HEK293 (cell line): ENCODE data around the gene ANGPTL4.
"Not testable (repeated sequence)": the region's sequence is repeated elsewhere in the genome, so short reads cannot be mapped to it uniquely, and the experiment has no call there.

ENCODE experiments used
- CTCF ChIA-PET: fragments of 350-600 bp; formaldehyde crosslinking; extraction: SDS; loops from one replicate; lab custom pipeline; 2021; ENCODE audit warnings: antibody characterized with exemption; lab: Yijun Ruan, JAX
- POLR2A ChIA-PET: fragments of 300-600 bp; formaldehyde crosslinking; extraction: SDS; loops from one replicate; lab custom pipeline; 2020; ENCODE audit warnings: antibody characterized with exemption, inconsistent platforms; lab: Yijun Ruan, JAX
- H3K27ac ChIP-seq: fragments of 200-500 bp; sonication (Bioruptor generic); 2 replicates; pipeline ENCODE4 v1.5.1; 2014; ENCODE audit warnings: low read depth, low read length, control low read depth, inconsistent platforms; ENCODE audit errors: extremely low read depth
- H3K36me3 ChIP-seq, 2 experiments: fragments of 200-500 bp in 1 of 2; sonication (Bioruptor generic) in 1 of 2; 1 replicate in 1 of 2; 2 replicates in 1 of 2; pipeline ENCODE4 v1.5.1; 2014 to 2017; ENCODE audit warnings: inconsistent platforms in 2 of 2, low read length in 2 of 2; ENCODE audit not compliant: control insufficient read depth in 2 of 2, insufficient read depth in 1 of 2
- H3K4me1 ChIP-seq: fragments of 200-500 bp; sonication (Bioruptor generic); 2 replicates; pipeline ENCODE4 v1.5.1; 2014; ENCODE audit warnings: mild to moderate bottlenecking, low read length, inconsistent platforms; ENCODE audit not compliant: control insufficient read depth, insufficient read depth
- H3K4me3 ChIP-seq: 2 replicates; pipeline ENCODE4 v1.5.1; 2011; ENCODE audit warnings: low read depth, mild to moderate bottlenecking, control low read depth, low read length, moderate library complexity
- H3K9me3 ChIP-seq: fragments of 200-500 bp; sonication (Bioruptor generic); 2 replicates; pipeline ENCODE4 v1.5.1; 2014; ENCODE audit warnings: low read depth, low read length, inconsistent platforms; ENCODE audit not compliant: control insufficient read depth, insufficient read depth
- ATF2 ChIP-seq: fragments of 450-650 bp; formaldehyde crosslinking; IDR thresholded peaks from 2 replicates; pipeline ENCODE4 v1.5.1; 2016; ENCODE audit warnings: missing biosample characterization, missing genetic modification characterization, low read depth
- KLF10 ChIP-seq: fragments of 450-650 bp; IDR thresholded peaks from 2 replicates; pipeline ENCODE4 v1.5.1; 2018; ENCODE audit warnings: missing biosample characterization, mild to moderate bottlenecking, missing genetic modification characterization
- KLF9 ChIP-seq: fragments of 450-650 bp; formaldehyde crosslinking; IDR thresholded peaks from 2 replicates; pipeline ENCODE4 v1.5.1; 2016; ENCODE audit warnings: missing biosample characterization, missing genetic modification characterization, low read depth
- OSR2 ChIP-seq: fragments of 450-650 bp; formaldehyde crosslinking; IDR thresholded peaks from 2 replicates; pipeline ENCODE4 v1.5.1; 2016; ENCODE audit warnings: missing biosample characterization, missing genetic modification characterization
- PRDM10 ChIP-seq: fragments of 450-650 bp; formaldehyde crosslinking; IDR thresholded peaks from 2 replicates; pipeline ENCODE4 v1.5.1; 2016; ENCODE audit warnings: missing biosample characterization, missing genetic modification characterization
- ZBTB17 ChIP-seq: fragments of 450-650 bp; formaldehyde crosslinking; IDR thresholded peaks from 2 replicates; pipeline ENCODE4 v1.5.1; 2016; ENCODE audit warnings: missing biosample characterization, missing genetic modification characterization
- ZNF148 ChIP-seq: fragments of 450-650 bp; formaldehyde crosslinking; IDR thresholded peaks from 2 replicates; pipeline ENCODE4 v1.5.0; 2017; ENCODE audit warnings: missing biosample characterization, missing genetic modification characterization, borderline replicate concordance
- ZNF2 ChIP-seq: fragments of 450-650 bp; formaldehyde crosslinking; IDR thresholded peaks from 2 replicates; pipeline ENCODE4 v1.5.1; 2016; ENCODE audit warnings: missing biosample characterization, missing genetic modification characterization
- ZNF221 ChIP-seq: fragments of 450-650 bp; formaldehyde crosslinking; IDR thresholded peaks from 2 replicates; pipeline ENCODE4 v1.5.1; 2017; ENCODE audit warnings: missing biosample characterization, missing genetic modification characterization, borderline replicate concordance
- ZNF280D ChIP-seq: fragments of 450-650 bp; formaldehyde crosslinking; IDR thresholded peaks from 2 replicates; pipeline ENCODE4 v1.5.1; 2016; ENCODE audit warnings: missing biosample characterization, missing genetic modification characterization
- ZNF366 ChIP-seq: fragments of 450-650 bp; formaldehyde crosslinking; conservative IDR thresholded peaks from 2 replicates; pipeline ENCODE4 v1.5.1; 2016; ENCODE audit warnings: missing biosample characterization, missing genetic modification characterization
- ZNF398 ChIP-seq: fragments of 450-650 bp; formaldehyde crosslinking; IDR thresholded peaks from 2 replicates; pipeline ENCODE4 v1.5.1; 2017; ENCODE audit warnings: missing biosample characterization, missing genetic modification characterization
- ZNF404 ChIP-seq: fragments of 450-650 bp; formaldehyde crosslinking; IDR thresholded peaks from 2 replicates; pipeline ENCODE4 v1.5.1; 2017; ENCODE audit warnings: missing biosample characterization, missing genetic modification characterization
- ZNF514 ChIP-seq: fragments of 450-650 bp; formaldehyde crosslinking; IDR thresholded peaks from 2 replicates; pipeline ENCODE4 v1.5.1; 2016; ENCODE audit warnings: missing biosample characterization, missing genetic modification characterization
- ZNF629 ChIP-seq: fragments of 450-650 bp; formaldehyde crosslinking; IDR thresholded peaks from 2 replicates; pipeline ENCODE4 v1.5.1; 2017; ENCODE audit warnings: missing biosample characterization, missing genetic modification characterization
- ZNF664 ChIP-seq: fragments of 450-650 bp; formaldehyde crosslinking; IDR thresholded peaks from 2 replicates; pipeline ENCODE4 v1.5.1; 2016; ENCODE audit warnings: missing biosample characterization, missing genetic modification characterization
- ZNF837 ChIP-seq: fragments of 450-650 bp; formaldehyde crosslinking; IDR thresholded peaks from 2 replicates; pipeline ENCODE4 v1.5.1; 2016; ENCODE audit warnings: missing biosample characterization, missing genetic modification characterization

ANGPTL4 gene

GRCh38 chr19:8349629-8350372 is 14.2 kb upstream of the ANGPTL4 start:
- TF ChIP-seq ZNF366 (tag by site-specific recombination): peak; percentile 97
- peak; percentile 41; the same call in 1 of the 2 replicates for TF ChIP-seq OSR2 (tag by site-specific recombination)
- TF ChIP-seq ZNF629: peak; percentile 50; the same call in 1 of the 2 replicates
- TF ChIP-seq ATF2 (tag by site-specific recombination): peak; percentile 90
- peak; percentile 63 for TF ChIP-seq ZBTB17 (tag by site-specific recombination)
- TF ChIP-seq ZNF664 (tag by site-specific recombination): peak; percentile 89
- TF ChIP-seq, all 188 proteins: peak for 6; not testable (repeated sequence) for 182
- not testable (repeated sequence) for H3K4me1 ChIP-seq, H3K4me3 ChIP-seq, H3K9me3 ChIP-seq, H3K36me3 ChIP-seq, H3K27ac ChIP-seq
- POLR2A ChIA-PET: interaction anchor here (0.7 to 1.7 kb wide), 2 partner anchors 160 to 164 kb away, joined by 4 read pairs; partner anchors contain the start of gene ZNF414
- CTCF ChIA-PET: interaction anchor here (0.8 kb wide), 1 partner anchor 80 kb away, joined by 3 read pairs; no protein-coding TSS in a partner anchor

- Histone ChIP-seq H3K27ac (no peak overlapping the region), H3K9me3 (no peaks in the 10 kb centered on the region), H3K36me3 (no peaks in the 10 kb centered on the region), H3K4me1 (no peaks in the 10 kb centered on the region), H3K4me3 (peak overlapping the region; percentile 10; the same call in 1 of the 2 replicates)
- ChIA-PET POLR2A (interaction anchor here (0.8 to 2.6 kb wide), 5 partner anchors 10 to 319 kb away, joined by 3 to 24 read pairs (median 6); partner anchors contain the start of gene RAB11B), CTCF (interaction anchor here (0.6 to 4.7 kb wide), 16 partner anchors 10 to 236 kb away, joined by 3 to 87 read pairs (median 5); partner anchors contain the start of gene RAB11B)
- TF ChIP-seq ZNF148 (tag by site-specific recombination) (no peak), KLF10 (tag by site-specific recombination) (no peak), ZNF221 (tag by site-specific recombination) (no peak), PRDM10 (tag by site-specific recombination) (peak; percentile 49; the same call in 1 of the 2 replicates), ZNF514 (tag by site-specific recombination) (no peak), ZNF398 (0 out of 2 replicates have a peak, but pooled peaks have one; percentile 23), ZNF404 (tag by site-specific recombination) (no peak), ZNF280D (no peak), ZNF837 (tag by site-specific recombination) (no peak), KLF9 (no peak), ZNF2 (tag by site-specific recombination) (0 out of 2 replicates have a peak, but pooled peaks have one; percentile 41)
These were observed 11.7 kb upstream of the ANGPTL4 start for GRCh38 chr19:8352134-8352827.
